GM18505 (cell line): ENCODE data around the gene SIPA1L2.

ENCODE experiments used
- ATAC-seq: cut with Tn5 transposase; IDR thresholded peaks from one replicate; pipeline ENCODE4 v1.9.1; 2021; ENCODE audit not compliant: unreplicated experiment
- POLR2A ChIP-seq: IDR thresholded peaks from 4 replicates; pipeline ENCODE4 v1.6.1; 2011; ENCODE audit warnings: borderline replicate concordance; ENCODE audit not compliant: insufficient read depth, insufficient read length; ENCODE audit errors: extremely low read depth

SIPA1L2 gene, protein sequence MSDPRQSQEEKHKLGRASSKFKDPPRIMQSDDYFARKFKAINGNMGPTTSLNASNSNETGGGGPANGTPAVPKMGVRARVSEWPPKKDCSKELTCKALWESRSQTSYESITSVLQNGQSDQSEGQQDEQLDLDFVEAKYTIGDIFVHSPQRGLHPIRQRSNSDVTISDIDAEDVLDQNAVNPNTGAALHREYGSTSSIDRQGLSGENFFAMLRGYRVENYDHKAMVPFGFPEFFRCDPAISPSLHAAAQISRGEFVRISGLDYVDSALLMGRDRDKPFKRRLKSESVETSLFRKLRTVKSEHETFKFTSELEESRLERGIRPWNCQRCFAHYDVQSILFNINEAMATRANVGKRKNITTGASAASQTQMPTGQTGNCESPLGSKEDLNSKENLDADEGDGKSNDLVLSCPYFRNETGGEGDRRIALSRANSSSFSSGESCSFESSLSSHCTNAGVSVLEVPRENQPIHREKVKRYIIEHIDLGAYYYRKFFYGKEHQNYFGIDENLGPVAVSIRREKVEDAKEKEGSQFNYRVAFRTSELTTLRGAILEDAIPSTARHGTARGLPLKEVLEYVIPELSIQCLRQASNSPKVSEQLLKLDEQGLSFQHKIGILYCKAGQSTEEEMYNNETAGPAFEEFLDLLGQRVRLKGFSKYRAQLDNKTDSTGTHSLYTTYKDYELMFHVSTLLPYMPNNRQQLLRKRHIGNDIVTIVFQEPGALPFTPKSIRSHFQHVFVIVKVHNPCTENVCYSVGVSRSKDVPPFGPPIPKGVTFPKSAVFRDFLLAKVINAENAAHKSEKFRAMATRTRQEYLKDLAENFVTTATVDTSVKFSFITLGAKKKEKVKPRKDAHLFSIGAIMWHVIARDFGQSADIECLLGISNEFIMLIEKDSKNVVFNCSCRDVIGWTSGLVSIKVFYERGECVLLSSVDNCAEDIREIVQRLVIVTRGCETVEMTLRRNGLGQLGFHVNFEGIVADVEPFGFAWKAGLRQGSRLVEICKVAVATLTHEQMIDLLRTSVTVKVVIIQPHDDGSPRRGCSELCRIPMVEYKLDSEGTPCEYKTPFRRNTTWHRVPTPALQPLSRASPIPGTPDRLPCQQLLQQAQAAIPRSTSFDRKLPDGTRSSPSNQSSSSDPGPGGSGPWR (N-terminal part only)

DNA sequence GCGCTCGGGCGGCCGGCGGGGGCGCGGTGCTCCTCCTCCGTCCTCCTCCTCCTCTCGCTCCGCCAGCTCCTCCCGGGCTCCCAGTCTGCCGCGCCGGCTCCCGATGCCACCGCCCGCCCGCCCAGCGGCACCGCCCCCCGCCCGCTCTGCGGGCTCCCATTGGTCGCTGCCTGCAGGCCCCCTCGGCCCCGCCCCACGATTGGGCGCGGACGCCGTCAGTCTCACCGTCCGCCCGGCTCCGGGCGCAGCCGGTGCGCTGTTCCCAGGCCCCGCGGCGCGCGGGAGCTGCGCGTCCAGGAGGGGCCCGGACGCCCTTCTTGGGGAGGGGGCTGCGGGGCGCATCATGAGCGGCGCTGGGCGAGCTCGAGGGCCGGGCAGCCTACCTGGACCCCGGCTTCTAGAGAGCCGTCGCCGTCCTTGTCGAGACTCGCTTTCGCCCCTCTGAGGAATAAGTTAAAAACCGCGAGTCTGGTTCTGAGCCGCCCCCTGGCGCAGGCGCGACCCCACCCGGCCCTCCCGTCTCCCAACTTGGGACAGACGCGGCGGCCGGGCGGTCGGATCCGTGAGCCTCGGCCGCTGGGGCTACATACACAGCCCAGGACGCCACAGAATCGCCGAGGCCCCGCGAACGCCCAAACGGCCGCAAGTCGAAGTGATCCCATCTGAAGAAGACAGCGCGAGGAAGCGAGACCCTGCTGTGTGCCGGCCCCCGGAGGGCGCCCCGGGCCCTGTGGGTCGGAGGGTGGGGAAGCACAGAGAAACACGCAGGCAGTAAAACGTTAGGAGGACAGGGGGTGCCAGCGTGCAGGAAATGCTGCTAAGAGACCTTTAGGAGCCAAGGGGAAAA, at the start of gene SIPA1L2:
Gene SIPA1L2, minus strand, starts transcription at position 87 of the 847 bp plus-strand sequence. CDS start 114,794 bp downstream, outside the sequence.
- TF ChIP-seq POLR2A, result no peak
- ATAC-seq, result peak; percentile 99

DNA sequence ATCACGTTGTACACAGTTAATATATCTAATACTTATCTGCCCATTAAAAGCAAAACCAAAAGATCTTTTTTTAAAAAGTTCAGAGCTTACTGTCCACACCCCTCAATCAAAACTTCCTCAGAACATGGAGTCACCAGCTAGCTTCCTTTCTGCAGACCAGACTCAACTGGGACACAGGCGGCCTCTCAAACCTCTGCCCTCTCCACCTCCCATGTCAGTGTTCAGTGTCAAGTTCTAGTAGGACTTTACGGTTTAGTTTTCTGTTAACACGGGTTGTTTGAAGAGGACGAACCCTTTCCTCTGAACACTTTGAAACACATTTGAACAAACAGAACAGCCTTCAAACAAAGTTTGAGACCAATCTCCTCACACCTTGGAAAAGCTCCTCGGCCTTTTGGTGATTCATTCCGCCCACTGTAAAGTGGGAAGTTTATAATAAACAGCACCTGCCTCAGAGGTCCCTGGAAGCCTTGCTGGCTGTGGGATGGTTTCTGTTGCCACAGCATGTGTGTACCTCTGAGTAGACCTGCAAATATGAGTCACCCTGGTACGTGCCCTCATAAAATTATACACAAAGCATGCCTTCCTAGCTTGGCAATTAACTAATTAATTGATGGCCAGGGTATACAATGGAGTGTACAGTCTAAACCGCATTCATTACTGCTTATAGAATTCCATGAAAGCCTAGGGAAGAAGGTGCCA, 48.4 kb upstream of the SIPA1L2 start:
- no peak for TF ChIP-seq POLR2A
- no peak for ATAC-seq

DNA sequence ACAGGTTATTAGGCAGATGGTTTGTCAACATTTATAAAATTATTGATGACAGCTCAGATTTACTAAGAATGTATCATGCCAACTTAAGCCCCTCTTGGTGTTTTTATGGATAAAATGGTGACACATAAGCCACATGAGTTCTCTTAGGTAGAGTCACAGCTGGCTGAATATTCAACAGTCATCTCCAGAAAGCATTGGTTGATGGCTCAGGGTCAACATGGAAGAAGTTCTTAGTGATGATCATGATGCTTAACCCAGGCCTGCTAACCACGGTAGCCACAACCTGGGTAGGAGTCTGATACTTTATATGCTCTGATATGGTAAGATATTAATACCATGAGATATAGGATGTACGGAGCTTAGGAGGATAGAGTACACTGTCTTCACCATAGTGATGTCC, 46.4 kb upstream of the SIPA1L2 start:
- no peak for ATAC-seq
- no peak for TF ChIP-seq POLR2A

DNA sequence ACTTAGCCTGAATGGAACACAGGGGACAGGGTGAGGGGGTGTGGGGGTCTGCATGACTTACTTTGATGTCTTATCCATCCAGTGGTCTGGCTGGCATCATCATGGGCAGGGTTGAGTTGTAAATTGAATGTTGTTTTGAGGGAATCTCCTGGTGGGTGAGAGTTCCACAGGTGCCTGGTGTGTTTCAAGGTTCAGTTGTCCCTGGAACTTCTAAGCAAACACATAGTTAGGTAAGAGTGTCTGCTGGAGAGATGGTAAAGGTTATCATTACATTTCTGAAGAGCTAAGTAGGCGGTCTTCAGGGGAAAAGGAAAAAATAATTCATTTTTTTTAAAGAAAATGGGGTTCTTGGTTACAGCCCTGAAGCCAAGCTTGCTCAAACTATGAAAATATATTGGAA, 46.0 kb upstream of the SIPA1L2 start:
- no peak for TF ChIP-seq POLR2A
- ATAC-seq, result no peak

DNA sequence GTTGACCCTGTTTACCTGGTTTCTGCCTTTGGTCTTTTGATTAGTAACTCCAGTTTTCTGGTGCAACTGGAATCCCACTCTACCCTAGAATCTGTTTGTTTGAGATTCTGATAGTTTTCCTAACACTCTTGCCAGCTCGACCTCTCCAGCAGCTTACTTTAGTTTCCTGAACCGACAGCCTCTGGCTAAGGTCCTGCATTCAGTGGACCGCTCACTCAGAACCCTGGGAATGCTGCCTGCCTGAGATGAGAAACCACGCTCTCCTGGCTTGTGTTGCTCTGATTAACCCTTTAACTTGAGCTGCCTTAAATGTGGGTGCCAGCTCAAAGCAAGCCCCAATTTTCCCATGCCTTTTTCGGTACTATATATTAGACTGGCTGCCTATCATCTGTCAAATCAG, 45.3 kb upstream of the SIPA1L2 start:
- ATAC-seq, result no peak
- no peak for TF ChIP-seq POLR2A

DNA sequence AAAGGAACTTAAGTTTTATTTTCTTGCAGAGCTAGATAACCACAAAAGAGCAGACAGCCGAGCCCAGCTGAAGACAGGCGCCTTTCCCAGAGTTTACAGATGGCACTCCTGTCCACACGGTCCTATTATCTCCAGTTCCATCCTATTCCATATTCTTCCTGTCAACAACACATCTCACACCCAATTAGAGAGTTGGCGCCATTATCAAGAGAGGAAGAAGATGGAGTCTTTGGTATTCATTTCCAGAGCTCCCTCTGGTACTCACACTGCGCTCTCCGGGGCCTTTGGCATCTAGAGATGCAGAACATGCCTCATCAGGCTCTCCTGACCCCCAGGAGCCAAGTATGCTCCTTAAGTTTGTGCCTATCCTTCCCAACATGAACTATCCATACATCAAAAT, 43.3 kb upstream of the SIPA1L2 start:
- ATAC-seq, result no peak
- TF ChIP-seq POLR2A, result no peak

DNA sequence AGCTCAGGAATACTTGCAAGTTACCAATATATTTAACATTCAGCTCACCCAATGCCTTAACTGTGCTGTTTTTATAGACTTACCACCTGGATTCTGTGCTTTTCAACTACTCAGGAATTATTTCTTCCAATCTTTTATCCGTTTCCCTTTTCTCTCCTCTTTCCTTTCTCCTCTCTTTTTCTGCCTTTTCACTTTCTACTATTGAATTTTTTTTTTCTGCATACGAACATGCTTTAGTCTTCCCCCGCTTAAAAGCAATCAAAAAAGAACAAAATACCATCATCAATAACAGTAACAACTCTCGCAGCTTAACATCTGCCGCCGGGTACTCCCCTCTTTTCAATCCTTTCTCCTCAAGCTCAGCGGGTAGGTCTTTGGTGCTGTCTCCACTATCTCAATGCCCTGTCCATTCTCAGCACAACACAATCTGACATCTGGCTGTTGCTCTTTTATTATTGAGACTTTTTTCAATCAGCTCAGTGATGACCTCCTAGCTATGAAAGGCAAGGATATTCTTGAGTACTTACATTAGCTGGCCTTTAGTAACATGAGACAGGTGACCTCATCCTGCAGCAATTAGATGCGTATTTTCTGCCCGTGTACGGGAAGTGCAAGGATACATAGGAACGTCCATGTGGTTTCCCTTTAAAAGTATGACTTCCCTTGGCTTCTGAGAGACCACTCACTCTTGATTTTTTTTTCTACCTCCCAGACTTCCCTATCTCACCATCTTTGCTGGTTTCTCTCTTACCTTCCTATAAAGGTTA, 40.2 kb upstream of the SIPA1L2 start:
- no peak for TF ChIP-seq POLR2A
- no peak for ATAC-seq

DNA sequence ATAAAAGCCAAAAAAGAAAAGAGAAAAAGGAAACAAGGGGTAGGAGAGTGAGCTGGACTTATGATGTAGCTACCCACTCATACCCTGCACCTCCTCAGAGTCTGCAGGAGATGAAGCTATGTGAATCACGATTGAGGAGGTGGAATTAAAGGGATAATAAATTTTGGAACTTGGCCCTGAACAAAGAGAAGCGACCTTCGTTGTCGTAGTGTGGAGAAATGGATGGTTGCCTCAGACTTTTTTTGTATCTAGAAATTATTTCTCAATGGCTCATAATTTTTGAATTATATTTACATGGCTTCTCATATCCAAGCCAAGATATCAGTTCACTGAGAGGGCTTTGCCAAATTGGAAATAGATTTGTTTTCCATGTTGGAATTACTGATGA, 37.8 kb upstream of the SIPA1L2 start:
- ATAC-seq, result no peak
- no peak for TF ChIP-seq POLR2A

DNA sequence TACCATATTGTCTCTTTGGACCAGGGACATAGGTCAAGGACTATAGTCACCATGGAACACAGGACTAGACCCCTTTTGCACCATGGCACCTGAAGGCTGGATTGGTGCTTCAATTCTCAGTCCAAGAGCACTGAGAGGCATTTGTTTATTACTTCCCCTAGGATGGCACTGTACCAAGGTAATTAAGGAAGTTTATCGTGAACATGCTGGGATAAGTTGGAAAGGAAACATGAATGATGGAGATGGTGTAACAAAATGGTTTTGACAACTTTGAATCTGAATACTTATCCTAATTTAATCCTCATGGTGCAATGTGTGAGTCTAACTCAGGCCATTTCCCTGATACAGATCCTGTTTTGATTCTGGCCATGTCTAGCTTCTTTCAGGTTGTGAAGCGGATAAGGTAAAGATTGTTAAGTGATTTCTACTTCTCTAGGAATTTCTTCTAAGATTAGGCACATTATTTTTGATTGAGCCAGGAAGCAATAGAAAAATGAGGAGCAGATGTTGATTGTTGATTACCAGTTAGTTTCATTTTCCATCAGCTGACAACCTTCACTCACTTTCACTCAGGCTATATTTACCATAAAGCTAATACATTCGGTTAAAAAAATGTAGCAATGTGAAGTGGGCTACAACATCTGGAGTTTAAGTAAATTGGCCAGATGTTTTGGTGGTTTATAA, 37.3 kb upstream of the SIPA1L2 start:
- TF ChIP-seq POLR2A, result no peak
- no peak for ATAC-seq

DNA sequence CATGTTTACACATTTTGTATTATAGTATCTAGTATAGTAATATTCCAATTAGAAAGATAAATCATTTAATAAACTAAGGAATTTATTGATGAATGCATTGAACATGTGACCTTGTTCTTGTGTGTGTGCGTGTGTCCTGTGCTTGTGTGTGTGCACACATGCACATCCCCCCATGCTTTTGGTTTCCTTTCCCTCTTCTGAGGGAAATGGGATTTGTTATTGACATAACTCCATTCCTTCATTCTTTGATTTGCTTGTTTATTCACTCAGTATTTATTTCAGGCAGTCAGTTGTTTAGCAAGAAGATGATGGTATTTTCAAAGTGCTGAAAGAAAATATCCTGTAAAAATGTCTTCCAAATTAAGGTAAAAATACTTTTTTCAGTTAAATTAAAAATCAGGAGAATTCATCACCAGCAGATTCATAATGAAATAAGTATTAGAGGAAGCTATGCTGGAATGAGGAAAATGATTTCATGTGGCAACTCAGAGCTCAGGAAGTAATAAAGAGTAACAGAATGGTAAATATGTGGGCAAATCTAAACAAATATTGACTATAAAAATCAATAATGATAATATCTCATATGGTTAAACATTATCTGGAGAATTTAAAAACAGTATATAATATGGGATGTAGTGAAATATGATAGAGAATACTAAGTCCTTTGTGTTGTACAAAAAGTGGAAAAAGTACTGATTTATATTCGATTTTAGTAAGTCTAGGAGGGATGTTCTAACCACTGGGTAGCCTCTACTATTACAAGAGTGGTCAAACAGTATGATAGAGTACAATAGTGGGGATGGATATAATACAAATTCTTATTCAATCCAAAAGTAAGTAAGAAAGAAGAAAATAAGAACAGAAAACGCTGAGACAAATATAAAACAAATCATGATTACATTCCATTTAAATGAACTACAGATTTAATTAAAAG, 35.2 kb upstream of the SIPA1L2 start:
- no peak for TF ChIP-seq POLR2A

More for the DNA sequence above, 35.2 kb upstream of the SIPA1L2 start:
- no peak for ATAC-seq
